Measurements from ENCODE around the gene SERPINE1.

Gene SERPINE1

GRCh38 chr7:101169838-101170551, 43.1 kb downstream of the SERPINE1 start:
- DNase-seq (ENCODE audit: extremely low read depth, low read depth), result no peak
- TF ChIP-seq CTCF (IDR thresholded peaks at IDR 0.05; ENCODE audit: low read depth, low read length), result peak; percentile 97

- no peak for DNase-seq (ENCODE audit: extremely low read depth, low read depth)
- no peak for TF ChIP-seq CTCF (IDR thresholded peaks at IDR 0.05; ENCODE audit: low read depth, low read length)
These were observed 43.9 kb downstream of the SERPINE1 start for GRCh38 chr7:101170617-101171441.

GRCh38 chr7:101171442-101171837, 44.5 kb downstream of the SERPINE1 start:
- peak; percentile 41 for TF ChIP-seq CTCF (IDR thresholded peaks at IDR 0.05; ENCODE audit: low read depth, low read length)
- DNase-seq (ENCODE audit: extremely low read depth, low read depth), result no peak

GRCh38 chr7:101172005-101172853, 45.3 kb downstream of the SERPINE1 start:
- TF ChIP-seq CTCF (IDR thresholded peaks at IDR 0.05; ENCODE audit: low read depth, low read length), result no peak; the same call in 1 of the 2 replicates
- DNase-seq (ENCODE audit: extremely low read depth, low read depth), result no peak

GRCh38 chr7:101172854-101173751, 46.2 kb downstream of the SERPINE1 start:
- TF ChIP-seq CTCF (IDR thresholded peaks at IDR 0.05; ENCODE audit: low read depth, low read length), result no peak; the same call in 1 of the 2 replicates
- DNase-seq (ENCODE audit: extremely low read depth, low read depth), result no peak

- DNase-seq (ENCODE audit: extremely low read depth, low read depth), result no peak
- TF ChIP-seq CTCF (IDR thresholded peaks at IDR 0.05; ENCODE audit: low read depth, low read length), result no peak
These were observed 46.9 kb downstream of the SERPINE1 start for GRCh38 chr7:101173752-101174244.

Data from AG09319 (cell line).